ENCODE measurements around the gene LY6G6C. TPM values are rescaled to one million over a fixed set of nuclear protein-coding genes. Genes with fewer than 3 reads are reported as not detected.

Gene LY6G6C
- total and polyA plus RNA-seq, 10 of the 15 experiments (the other 5 are each of a cell fraction or from before 2014, with no cell fraction given) = not detected

GRCh38 chr6:31711233-31711632 is 10.3 kb downstream of the LY6G6C start (continued):
- TF ChIP-seq ZBTB11 (CRISPR knock-in tag; IDR thresholded peaks at IDR 0.05) (no peak), KAT2A (conservative IDR thresholded peaks at IDR 0.05; ENCODE audit: control insufficient read depth, low read depth, low read length) (no peak), EED (IDR thresholded peaks at IDR 0.05; ENCODE audit: low read depth) (no peak), EP300 (IDR thresholded peaks at IDR 0.05; ENCODE audit: borderline replicate concordance in 1 of 2, control insufficient read depth in 1 of 2, low read depth in 2 of 2, low read length in 2 of 2) (no peak), RELA (IDR thresholded peaks at IDR 0.05; ENCODE audit: borderline replicate concordance, partially characterized antibody) (no peak), RAD51 (IDR thresholded peaks at IDR 0.05) (no peak)
- TF ChIP-seq, protein P1, sequence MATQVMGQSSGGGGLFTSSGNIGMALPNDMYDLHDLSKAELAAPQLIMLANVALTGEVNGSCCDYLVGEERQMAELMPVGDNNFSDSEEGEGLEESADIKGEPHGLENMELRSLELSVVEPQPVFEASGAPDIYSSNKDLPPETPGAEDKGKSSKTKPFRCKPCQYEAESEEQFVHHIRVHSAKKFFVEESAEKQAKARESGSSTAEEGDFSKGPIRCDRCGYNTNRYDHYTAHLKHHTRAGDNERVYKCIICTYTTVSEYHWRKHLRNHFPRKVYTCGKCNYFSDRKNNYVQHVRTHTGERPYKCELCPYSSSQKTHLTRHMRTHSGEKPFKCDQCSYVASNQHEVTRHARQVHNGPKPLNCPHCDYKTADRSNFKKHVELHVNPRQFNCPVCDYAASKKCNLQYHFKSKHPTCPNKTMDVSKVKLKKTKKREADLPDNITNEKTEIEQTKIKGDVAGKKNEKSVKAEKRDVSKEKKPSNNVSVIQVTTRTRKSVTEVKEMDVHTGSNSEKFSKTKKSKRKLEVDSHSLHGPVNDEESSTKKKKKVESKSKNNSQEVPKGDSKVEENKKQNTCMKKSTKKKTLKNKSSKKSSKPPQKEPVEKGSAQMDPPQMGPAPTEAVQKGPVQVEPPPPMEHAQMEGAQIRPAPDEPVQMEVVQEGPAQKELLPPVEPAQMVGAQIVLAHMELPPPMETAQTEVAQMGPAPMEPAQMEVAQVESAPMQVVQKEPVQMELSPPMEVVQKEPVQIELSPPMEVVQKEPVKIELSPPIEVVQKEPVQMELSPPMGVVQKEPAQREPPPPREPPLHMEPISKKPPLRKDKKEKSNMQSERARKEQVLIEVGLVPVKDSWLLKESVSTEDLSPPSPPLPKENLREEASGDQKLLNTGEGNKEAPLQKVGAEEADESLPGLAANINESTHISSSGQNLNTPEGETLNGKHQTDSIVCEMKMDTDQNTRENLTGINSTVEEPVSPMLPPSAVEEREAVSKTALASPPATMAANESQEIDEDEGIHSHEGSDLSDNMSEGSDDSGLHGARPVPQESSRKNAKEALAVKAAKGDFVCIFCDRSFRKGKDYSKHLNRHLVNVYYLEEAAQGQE (IDR thresholded peaks at IDR 0.05; ENCODE audit: low read depth, low read length) = no peak

Data from GM12878 (cell line).